H9 (cell line): ENCODE measurements around the gene RBM38. TPM values are rescaled to one million over a fixed set of nuclear protein-coding genes. Genes with fewer than 3 reads are reported as not detected.

Source experiments
- DNase-seq: peaks from one replicate; pipeline ENCODE4 v3.0.0-alpha.2; 2017
- H2AFZ ChIP-seq: one replicate; pipeline ENCODE4 v1.6.1; 2013; ENCODE audit warnings: mild to moderate bottlenecking, low read length, control low read depth, moderate library complexity
- H2AK5ac ChIP-seq: 2 replicates; pipeline ENCODE4 v1.6.1; 2013; ENCODE audit warnings: low read length, control low read depth, mixed read lengths; ENCODE audit not compliant: insufficient read length
- H2BK120ac ChIP-seq: one replicate; pipeline ENCODE4 v1.6.1; 2013; ENCODE audit warnings: low read depth, mild to moderate bottlenecking, low read length, control low read depth, inconsistent platforms; ENCODE audit not compliant: poor library complexity, severe bottlenecking
- H2BK12ac ChIP-seq: 2 replicates; pipeline ENCODE4 v1.6.1; 2013; ENCODE audit warnings: low read length, control low read depth, mixed read lengths, low read depth; ENCODE audit not compliant: insufficient read length
- H2BK15ac ChIP-seq: 2 replicates; pipeline ENCODE4 v1.6.1; 2013; ENCODE audit warnings: low read depth, low read length, control low read depth
- H2BK20ac ChIP-seq: one replicate; pipeline ENCODE4 v1.6.1; 2013; ENCODE audit warnings: low read depth, mild to moderate bottlenecking, low read length, control low read depth, inconsistent platforms; ENCODE audit not compliant: poor library complexity, severe bottlenecking
- H2BK5ac ChIP-seq: 2 replicates; pipeline ENCODE4 v1.6.1; 2013; ENCODE audit warnings: low read length, control low read depth, mixed read lengths; ENCODE audit not compliant: insufficient read length
- H3K14ac ChIP-seq: 2 replicates; pipeline ENCODE4 v1.6.1; 2013; ENCODE audit warnings: low read length, control low read depth; ENCODE audit not compliant: insufficient read depth
- H3K18ac ChIP-seq: 2 replicates; pipeline ENCODE4 v1.6.1; 2013; ENCODE audit warnings: low read depth, mild to moderate bottlenecking, mixed read lengths, low read length, control low read depth; ENCODE audit not compliant: insufficient read length
- H3K23ac ChIP-seq: 2 replicates; pipeline ENCODE4 v1.6.1; 2013; ENCODE audit warnings: low read length, control low read depth, mixed read lengths, low read depth; ENCODE audit not compliant: insufficient read length
- H3K23me2 ChIP-seq: 2 replicates; pipeline ENCODE4 v1.6.1; 2013; ENCODE audit warnings: low read depth, mild to moderate bottlenecking, mixed read lengths, low read length, control low read depth; ENCODE audit not compliant: insufficient read length, poor library complexity, severe bottlenecking
- H3K27ac ChIP-seq: 2 replicates; pipeline ENCODE4 v1.5.1; 2013; ENCODE audit warnings: low read length, control low read depth, mixed read lengths, low read depth; ENCODE audit not compliant: insufficient read length
- H3K27me3 ChIP-seq: 2 replicates; pipeline ENCODE4 v1.6.1; 2013; ENCODE audit warnings: low read length, control low read depth, inconsistent platforms; ENCODE audit not compliant: insufficient read depth
- H3K4ac ChIP-seq: 2 replicates; pipeline ENCODE4 v1.6.1; 2013; ENCODE audit warnings: low read depth, mild to moderate bottlenecking, control low read depth, inconsistent platforms, low read length, moderate library complexity
- H3K4me1 ChIP-seq: 2 replicates; pipeline ENCODE4 v1.6.1; 2013; ENCODE audit warnings: low read length, control low read depth, inconsistent platforms; ENCODE audit not compliant: insufficient read depth
- H3K4me2 ChIP-seq: 2 replicates; pipeline ENCODE4 v1.6.1; 2013; ENCODE audit warnings: low read length, control low read depth, mixed read lengths; ENCODE audit not compliant: insufficient read length, insufficient read depth
- H3K56ac ChIP-seq: 2 replicates; pipeline ENCODE4 v1.6.1; 2013; ENCODE audit warnings: low read depth, mild to moderate bottlenecking, mixed read lengths, low read length, control low read depth; ENCODE audit not compliant: insufficient read length
- H3K79me1 ChIP-seq: 2 replicates; pipeline ENCODE4 v1.6.1; 2013; ENCODE audit warnings: low read depth, mild to moderate bottlenecking, moderate library complexity, low read length, control low read depth, inconsistent platforms; ENCODE audit not compliant: insufficient read depth, poor library complexity, severe bottlenecking
- H3K79me2 ChIP-seq: 2 replicates; pipeline ENCODE4 v1.6.1; 2013; ENCODE audit warnings: low read length, control low read depth, inconsistent platforms; ENCODE audit not compliant: insufficient read depth
- H3K9ac ChIP-seq: 2 replicates; pipeline ENCODE4 v1.6.1; 2013; ENCODE audit warnings: low read length, control low read depth, mixed read lengths; ENCODE audit not compliant: insufficient read length; ENCODE audit errors: extremely low read depth
- H3K9me3 ChIP-seq: one replicate; pipeline ENCODE4 v1.6.1; 2013; ENCODE audit warnings: low read depth, low read length, inconsistent platforms; ENCODE audit not compliant: control insufficient read depth
- H3T11ph ChIP-seq: one replicate; pipeline ENCODE4 v1.6.1; 2013; ENCODE audit warnings: mild to moderate bottlenecking, low read length, control low read depth, inconsistent platforms
- H4K20me1 ChIP-seq: one replicate; pipeline ENCODE4 v1.6.1; 2013; ENCODE audit not compliant: control insufficient read depth, insufficient read length, insufficient read depth
- H4K5ac ChIP-seq: 2 replicates; pipeline ENCODE4 v1.6.1; 2013; ENCODE audit warnings: low read depth, mild to moderate bottlenecking, mixed read lengths, low read length, control low read depth; ENCODE audit not compliant: insufficient read length
- H4K8ac ChIP-seq: replicated peaks from 2 replicates; pipeline ENCODE4 v1.6.1; 2013; ENCODE audit warnings: low read length, control low read depth, mixed read lengths, low read depth; ENCODE audit not compliant: insufficient read length
- H4K91ac ChIP-seq: 2 replicates; pipeline ENCODE4 v1.6.1; 2013; ENCODE audit warnings: low read depth, mild to moderate bottlenecking, moderate library complexity, mixed read lengths, low read length, control low read depth; ENCODE audit not compliant: insufficient read length
- H3K27ac Mint-ChIP-seq, 3 experiments: 2 replicates in 2 of 3; 3 replicates in 1 of 3; pipeline ENCODE4 v1.8.0; 2020 to 2021; ENCODE audit warnings: mixed read lengths in 3 of 3, mild to moderate bottlenecking in 1 of 3, moderate library complexity in 1 of 3
- H3K27me3 Mint-ChIP-seq: 2 replicates; pipeline ENCODE4 v1.8.0; 2021; ENCODE audit warnings: low read depth, mild to moderate bottlenecking, moderate library complexity, mixed read lengths
- H3K36me3 Mint-ChIP-seq, 3 experiments: 2 replicates in 2 of 3; 3 replicates in 1 of 3; pipeline ENCODE4 v1.8.0; 2020 to 2021; ENCODE audit warnings: low read depth in 3 of 3, mixed read lengths in 3 of 3; ENCODE audit not compliant: insufficient read depth in 1 of 3
- H3K4me1 Mint-ChIP-seq, 2 experiments: 2 replicates each; pipeline ENCODE4 v1.8.0; 2020; ENCODE audit warnings: mixed read lengths in 2 of 2
- H3K4me3 Mint-ChIP-seq, 2 experiments: 2 replicates in 1 of 2; 3 replicates in 1 of 2; pipeline ENCODE4 v1.8.0; 2020 to 2021; ENCODE audit warnings: mild to moderate bottlenecking in 2 of 2, mixed read lengths in 2 of 2, moderate library complexity in 1 of 2
- H3K9me3 Mint-ChIP-seq, 2 experiments: 2 replicates in 1 of 2; 3 replicates in 1 of 2; pipeline ENCODE4 v1.8.0; 2020; ENCODE audit warnings: mild to moderate bottlenecking in 2 of 2, mixed read lengths in 2 of 2, moderate library complexity in 1 of 2
- WGBS: extraction: QIAGEN DNeasy Blood & Tissue Kit; methylation state at CpG from one replicate; pipeline ENCODE4 v1.1.7; 2013; ENCODE audit warnings: missing lambda C conversion rate, low lambda C conversion rate, mixed read lengths; ENCODE audit not compliant: insufficient read length; ENCODE audit errors: extremely low coverage; 5-methylcytosine and 5-hydroxymethylcytosine counted together
- total RNA-seq: library from RNA; stranded (reverse); gene quantifications from 2 replicates; pipeline ENCODE4 v1.2.1, GENCODE V29; 2021
- TF ChIP-seq, protein P1 (sequence below): fragments of 200-600 bp; sonication (generic); conservative IDR thresholded peaks from 3 replicates; pipeline ENCODE4 v1.8.0; 2021; ENCODE audit warnings: antibody characterized with exemption, mild to moderate bottlenecking

The RBM38 gene
- total RNA-seq, 1 experiment from 2014 or later: 66.8 TPM

DNA sequence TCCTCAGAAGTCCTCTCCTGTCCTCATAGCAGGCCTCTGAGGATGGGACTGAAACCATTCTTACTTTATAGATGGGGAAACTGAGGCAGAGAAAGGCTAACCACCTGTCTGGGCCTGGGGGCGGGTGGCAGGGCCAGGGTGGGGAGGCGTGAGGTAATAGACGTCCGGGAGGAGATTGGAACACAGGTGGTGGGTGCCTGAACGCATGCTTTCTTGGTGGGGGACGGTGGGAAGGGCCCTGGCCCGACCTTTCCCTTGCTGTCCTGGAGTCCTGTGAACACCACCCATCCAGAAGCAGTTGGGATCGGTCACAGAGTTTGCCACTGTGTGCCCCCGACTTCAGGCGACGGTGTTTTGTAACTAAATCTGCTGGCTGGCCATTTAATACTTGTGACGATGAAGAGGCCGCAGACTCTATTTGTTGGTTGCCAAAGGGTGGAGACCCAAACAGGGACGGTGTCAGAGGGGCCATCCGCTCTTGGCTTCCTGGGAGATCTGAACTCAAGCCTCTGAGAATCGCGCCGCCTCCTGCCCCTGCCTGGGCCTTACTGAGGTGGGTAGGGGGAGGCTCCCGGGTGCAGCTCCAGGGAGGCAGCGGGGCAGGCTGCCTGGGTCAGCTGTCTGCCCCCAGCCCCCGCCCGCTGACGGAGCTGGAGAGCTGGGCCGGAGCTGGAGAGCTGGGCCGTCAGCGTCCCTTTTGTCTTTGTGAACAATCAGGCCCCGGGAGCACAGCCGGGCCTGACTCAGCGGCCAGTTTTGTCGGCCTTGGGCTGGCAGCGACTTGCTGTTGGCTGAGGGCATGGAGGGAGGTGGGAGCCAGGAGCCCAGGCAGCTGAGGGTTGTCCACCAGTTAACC, 4.1 kb downstream of the RBM38 start:
- Histone ChIP-seq H3K4me1 (no peaks in the 10 kb centered on the region), H3K9ac (no peak overlapping the region), H3K23ac (no peak overlapping the region), H2AFZ (no peak overlapping the region), H3K18ac (no peak overlapping the region), H2AK5ac (no peak overlapping the region), H3K14ac (no peak overlapping the region), H3K4me2 (no peak overlapping the region), H2BK5ac (no peak overlapping the region), H3K79me2 (no peaks in the 10 kb centered on the region; the same call in 1 of the 2 replicates), H4K91ac (no peak overlapping the region), H3K27ac (no peak overlapping the region), H2BK120ac (no peak overlapping the region), H4K20me1 (no peaks in the 10 kb centered on the region), H3K4ac (no peak overlapping the region), H2BK15ac (no peak overlapping the region), H3K79me1 (peaks cover 6% of the 10 kb centered on the region), H3K27me3 (no peaks in the 10 kb centered on the region), H4K5ac (no peak overlapping the region), H2BK20ac (no peak overlapping the region), H4K8ac (no peak overlapping the region), H3K23me2 (peaks cover 13% of the 10 kb centered on the region), H3K9me3 (no peaks in the 10 kb centered on the region), H3K56ac (no peak overlapping the region), H3T11ph (no peak overlapping the region), H2BK12ac (no peak overlapping the region)
- peak overlapping the region; percentile 90 to 94 (median 92) for H3K27ac Mint-ChIP-seq
- no peaks in the 10 kb centered on the region for H3K9me3 Mint-ChIP-seq
- no CpG with 5 or more reads among the region's 31 CpGs for WGBS
- peaks cover 43 to 56% of the 10 kb centered on the region in 2 experiments for H3K4me1 Mint-ChIP-seq
- peak; percentile 66 for DNase-seq
- peaks cover 32 to 59% (median 58%) of the 10 kb centered on the region in 3 experiments for H3K36me3 Mint-ChIP-seq
- peaks cover 3% of the 10 kb centered on the region; the same call in 1 of the 2 replicates for H3K27me3 Mint-ChIP-seq
- peak overlapping the region in 1 of 2 experiments; percentile 8; a peak in 2 of 5 replicates for H3K4me3 Mint-ChIP-seq
- TF ChIP-seq, protein P1, sequence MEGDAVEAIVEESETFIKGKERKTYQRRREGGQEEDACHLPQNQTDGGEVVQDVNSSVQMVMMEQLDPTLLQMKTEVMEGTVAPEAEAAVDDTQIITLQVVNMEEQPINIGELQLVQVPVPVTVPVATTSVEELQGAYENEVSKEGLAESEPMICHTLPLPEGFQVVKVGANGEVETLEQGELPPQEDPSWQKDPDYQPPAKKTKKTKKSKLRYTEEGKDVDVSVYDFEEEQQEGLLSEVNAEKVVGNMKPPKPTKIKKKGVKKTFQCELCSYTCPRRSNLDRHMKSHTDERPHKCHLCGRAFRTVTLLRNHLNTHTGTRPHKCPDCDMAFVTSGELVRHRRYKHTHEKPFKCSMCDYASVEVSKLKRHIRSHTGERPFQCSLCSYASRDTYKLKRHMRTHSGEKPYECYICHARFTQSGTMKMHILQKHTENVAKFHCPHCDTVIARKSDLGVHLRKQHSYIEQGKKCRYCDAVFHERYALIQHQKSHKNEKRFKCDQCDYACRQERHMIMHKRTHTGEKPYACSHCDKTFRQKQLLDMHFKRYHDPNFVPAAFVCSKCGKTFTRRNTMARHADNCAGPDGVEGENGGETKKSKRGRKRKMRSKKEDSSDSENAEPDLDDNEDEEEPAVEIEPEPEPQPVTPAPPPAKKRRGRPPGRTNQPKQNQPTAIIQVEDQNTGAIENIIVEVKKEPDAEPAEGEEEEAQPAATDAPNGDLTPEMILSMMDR: no peak
